Stimulated activated CD4-positive, alpha-beta T cell treated with anti-CD3 and anti-CD28 coated beads, TNF-alpha, amount 100 ng/mL, for 1 hour (primary cell): ENCODE results near the gene CNTNAP2.

Experiments
- DNase-seq, 3 donors: peaks; one replicate each; pipeline ENCODE4 v3.0.0-alpha.2; 2020; ENCODE audit warnings: low read depth in 3 of 3, low spot score in 1 of 3

The CNTNAP2 gene

GRCh38 chr7:147438216-147438615 lies 1321.6 kb downstream of the CNTNAP2 start:
- no peak for DNase-seq

DNA sequence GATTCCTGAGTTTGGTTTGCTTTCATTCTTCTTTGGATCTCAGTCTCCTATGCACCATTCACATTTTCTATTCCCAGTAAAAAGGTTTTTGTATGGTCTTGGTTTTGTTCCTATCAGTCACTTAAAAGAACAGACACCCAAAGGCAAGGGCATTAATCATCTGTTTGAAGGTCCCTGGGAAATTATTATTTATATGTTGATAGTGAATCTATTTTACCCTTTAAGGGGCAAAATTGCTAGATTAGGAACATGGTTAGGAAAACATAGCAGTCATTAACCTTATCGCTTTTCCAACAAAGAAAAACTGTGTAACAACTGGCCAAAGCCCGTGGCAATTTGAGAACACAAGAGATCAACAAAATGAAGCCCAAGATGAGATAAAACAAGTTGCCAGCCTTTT lies 1327.3 kb downstream of the CNTNAP2 start:
- no peak for DNase-seq

DNA sequence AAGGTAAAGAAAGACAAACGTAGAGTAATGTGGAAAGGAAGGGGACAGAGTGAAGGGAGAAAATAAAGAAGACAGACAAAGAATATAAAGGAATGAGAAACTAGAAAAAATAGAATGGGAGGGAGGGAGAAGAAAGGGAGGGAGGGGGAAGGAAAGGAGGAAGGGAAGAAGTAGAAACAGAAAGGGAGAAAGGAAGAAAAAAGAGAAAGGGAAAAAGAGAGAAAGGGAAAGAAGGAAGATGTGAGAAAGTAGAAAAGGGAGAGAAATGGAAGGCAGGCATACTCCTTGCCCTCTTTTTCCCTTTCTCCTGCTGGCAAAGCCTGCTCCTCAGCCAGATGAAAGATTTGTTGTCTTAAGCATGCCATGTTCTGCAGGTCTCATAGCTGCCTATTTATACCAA lies 1336.2 kb downstream of the CNTNAP2 start:
- no peak for DNase-seq

- no peak for DNase-seq
These were observed 1348.6 kb downstream of the CNTNAP2 start for GRCh38 chr7:147465223-147465622.

DNA sequence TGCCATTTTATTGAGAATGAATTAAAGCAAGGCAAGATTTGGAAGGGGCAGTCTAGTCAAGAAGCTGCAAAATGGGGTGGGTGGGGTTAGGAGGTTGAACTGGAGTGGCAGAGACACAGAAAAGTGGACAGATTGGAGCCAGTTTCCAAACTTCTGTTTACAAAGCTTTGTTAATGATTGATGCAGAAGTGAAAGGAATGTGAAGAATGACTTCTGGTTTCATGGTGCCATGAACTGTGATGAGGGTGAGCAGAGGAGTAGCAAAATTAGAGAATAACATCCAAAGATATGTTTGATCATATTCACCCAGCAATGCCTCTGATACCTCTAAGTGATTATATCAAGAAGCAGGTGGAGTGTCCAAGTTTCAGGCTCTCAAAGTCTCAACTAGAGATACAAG lies 1356.0 kb downstream of the CNTNAP2 start:
- no peak for DNase-seq

DNA sequence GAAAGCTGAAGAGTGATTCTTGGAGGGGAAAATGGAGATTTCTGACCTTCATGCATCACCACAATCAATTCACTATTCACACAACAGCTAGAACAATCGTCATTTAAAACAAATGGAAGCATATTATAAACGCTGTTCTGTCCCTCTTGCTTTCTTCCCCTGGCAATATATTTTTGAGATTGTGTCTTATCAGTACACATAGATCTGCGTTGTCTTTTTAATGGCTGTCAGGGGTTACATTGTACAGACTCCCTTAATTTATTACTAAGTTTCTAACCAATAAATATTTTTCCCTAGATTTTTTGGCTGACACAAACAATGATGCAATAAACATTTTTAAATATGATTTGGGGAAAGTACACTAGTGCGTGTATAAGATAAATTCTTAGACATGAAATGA lies 1358.3 kb downstream of the CNTNAP2 start:
- no peak for DNase-seq

DNA sequence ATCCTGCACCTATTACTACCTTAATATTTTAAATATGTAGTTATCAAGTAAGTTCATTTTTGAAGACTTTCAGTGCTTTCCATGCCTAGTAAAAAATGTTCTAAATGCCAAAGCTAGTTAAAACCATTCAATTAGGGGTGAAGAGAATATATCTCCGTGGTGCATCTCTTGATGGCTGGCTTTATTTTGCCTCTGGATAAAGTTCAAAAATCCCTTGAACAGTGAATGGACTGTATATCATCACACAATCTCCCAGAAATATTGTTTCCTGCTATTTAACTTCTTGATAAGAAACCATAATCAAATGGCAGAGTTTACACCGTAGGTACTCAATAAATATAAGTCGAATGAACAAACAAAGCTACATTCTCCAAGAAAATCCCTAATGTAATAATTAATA lies 1360.9 kb downstream of the CNTNAP2 start:
- no peak for DNase-seq

DNA sequence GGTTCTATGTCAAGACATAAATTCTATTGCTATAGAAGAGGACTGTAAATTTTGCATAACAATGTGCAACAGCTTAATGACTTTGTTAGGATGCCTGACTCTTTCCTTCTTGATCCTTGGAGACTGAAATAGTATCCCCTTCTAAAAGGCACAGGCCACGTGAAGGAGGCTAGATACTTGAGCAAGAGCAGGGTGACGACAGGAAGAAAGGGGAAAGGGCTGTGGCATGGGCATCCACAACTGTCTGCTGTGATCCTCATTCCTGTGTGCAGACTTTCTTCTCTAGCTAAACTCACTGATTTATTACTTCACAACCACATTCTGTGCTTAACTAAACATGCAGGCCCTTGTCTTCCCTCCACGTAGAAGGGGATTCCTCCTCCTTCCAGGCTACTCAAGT lies 1362.2 kb downstream of the CNTNAP2 start:
- no peak for DNase-seq

DNA sequence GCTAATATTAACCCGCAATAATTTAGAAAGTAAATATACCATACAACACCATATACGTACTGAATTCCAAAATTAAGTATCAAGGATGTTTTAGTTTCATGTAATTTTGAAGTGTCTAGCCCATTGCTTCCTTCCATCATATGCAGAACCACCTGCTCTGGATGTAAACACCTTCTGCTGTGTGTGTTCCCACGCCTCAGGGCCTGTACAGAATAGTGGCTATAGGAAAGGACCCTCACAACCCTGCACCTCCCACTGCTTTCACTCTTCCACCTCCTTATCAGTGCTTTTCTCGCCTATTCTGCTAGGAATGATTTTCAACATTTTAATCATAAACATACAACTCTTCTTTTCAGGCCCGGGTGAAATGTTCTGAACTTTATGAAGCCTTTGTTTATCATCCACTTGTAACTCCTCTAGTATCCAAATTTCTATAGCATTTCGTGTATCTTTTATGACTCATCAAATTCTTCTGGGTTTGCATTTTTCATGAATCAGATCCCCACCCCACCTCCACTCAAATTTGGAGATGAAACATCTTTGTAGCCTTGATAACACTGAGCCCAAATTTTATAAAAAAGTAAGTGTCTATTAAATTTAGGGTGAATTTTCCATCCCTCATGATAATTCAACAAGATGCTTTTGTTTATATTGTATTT lies 1367.2 kb downstream of the CNTNAP2 start:
- DNase-seq = no peak

- DNase-seq = no peak
These were observed 1369.1 kb downstream of the CNTNAP2 start for GRCh38 chr7:147485660-147486210.

GRCh38 chr7:147492606-147493005 lies 1376.0 kb downstream of the CNTNAP2 start:
- DNase-seq = no peak

DNA sequence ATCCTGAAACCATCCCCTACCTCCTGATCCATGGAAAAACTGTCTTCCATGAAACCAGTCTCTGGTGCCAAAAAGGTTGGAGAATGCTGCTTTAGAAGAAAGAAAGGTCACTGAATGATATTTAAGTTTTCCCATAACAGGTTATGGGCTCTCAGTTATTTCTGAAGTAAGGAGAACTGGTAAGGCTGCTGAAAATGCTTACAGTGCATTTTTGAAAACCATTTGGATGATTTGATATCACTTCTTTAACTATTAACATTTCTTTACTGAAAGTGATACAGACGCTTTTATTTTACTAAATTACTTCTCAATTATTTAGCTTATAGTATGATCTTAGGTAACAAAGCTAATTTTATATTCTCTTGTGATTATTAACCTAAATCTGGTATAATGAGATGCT lies 1379.6 kb downstream of the CNTNAP2 start:
- DNase-seq = no peak

GRCh38 chr7:147497246-147497645 lies 1380.6 kb downstream of the CNTNAP2 start:
- no peak for DNase-seq

- DNase-seq = no peak
These were observed 1381.5 kb downstream of the CNTNAP2 start for GRCh38 chr7:147498081-147498480.

- DNase-seq = no peak
These were observed 1392.5 kb downstream of the CNTNAP2 start for GRCh38 chr7:147509035-147509501.

- no peak for DNase-seq
These were observed 1393.1 kb downstream of the CNTNAP2 start for GRCh38 chr7:147509541-147510200.

GRCh38 chr7:147510201-147510542 lies 1393.6 kb downstream of the CNTNAP2 start:
- DNase-seq = no peak

DNA sequence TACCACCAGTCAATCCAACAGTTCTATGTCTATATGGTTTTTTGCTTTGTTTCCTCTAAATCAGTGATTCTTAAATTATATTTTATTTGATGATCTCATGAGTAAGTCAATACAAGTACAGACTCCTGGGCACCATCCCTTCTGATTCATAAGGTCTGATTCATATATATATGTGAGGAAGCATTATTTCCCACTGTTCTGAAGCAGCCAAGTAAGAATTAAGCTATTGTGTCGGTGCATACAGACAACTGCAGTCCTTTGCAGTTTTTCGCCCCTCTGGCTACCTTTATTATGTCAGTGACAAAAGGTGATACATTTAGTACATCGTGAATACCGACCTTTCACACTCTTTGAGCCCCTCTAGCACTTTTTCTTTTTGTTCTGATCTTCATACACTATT lies 1394.3 kb downstream of the CNTNAP2 start:
- no peak for DNase-seq

- DNase-seq = no peak
These were observed 1396.8 kb downstream of the CNTNAP2 start for GRCh38 chr7:147513451-147513850.

DNA sequence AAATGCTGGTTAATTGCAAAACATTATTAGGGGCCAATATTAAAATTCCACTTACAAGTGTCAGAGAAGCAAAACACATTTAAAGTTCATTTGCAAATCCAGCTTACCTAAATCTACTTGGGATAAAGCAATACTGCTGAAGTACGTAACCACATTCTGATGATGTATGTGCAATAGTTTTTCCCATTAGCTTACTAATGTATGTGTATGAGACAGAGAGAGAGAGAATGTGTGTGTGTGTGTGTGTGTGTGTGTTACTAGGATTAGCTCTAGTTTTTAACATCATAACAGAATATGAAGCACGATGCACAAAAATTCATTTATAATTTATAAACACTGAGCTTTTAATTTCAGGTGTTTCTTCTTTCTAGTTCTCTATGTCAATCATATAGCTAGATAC lies 1399.8 kb downstream of the CNTNAP2 start:
- DNase-seq = no peak

DNA sequence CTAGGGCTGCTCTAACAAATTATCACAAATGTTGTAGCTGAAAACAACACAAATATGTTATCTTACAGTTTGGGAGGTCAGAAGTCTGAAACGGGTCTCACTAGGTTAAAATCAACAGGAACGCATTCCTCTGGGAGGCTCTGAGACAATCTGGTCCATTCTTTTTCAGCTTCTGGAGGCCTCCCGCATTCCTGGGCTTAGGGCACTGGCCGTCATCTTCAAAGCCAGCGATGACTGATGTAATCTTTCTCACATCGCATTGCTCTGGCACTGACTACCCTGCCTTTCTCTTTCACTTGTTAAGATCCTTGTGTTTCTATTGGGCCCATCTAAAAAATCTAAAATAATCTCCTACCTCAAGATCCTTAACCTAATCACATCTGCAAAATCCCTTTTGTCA lies 1402.5 kb downstream of the CNTNAP2 start:
- DNase-seq = no peak

DNA sequence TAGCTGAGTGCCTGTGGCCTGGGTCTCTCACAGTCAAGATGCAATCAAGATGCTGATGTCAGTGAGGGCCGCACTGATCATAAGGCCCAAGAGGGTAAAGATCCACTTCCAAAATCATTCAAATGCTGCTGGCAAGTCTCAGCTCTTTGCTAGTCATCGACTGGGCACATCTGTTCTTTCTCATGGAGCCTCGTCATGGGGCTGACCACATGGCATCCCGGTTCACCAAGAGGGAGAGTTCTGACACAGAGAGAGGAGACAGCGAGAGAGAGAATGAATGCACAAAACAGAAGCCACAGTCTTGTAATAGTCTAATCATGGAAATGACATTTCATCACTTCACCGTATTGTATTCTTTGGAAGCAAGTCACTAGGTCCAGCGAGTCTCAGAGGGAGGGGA lies 1406.5 kb downstream of the CNTNAP2 start:
- no peak for DNase-seq

DNA sequence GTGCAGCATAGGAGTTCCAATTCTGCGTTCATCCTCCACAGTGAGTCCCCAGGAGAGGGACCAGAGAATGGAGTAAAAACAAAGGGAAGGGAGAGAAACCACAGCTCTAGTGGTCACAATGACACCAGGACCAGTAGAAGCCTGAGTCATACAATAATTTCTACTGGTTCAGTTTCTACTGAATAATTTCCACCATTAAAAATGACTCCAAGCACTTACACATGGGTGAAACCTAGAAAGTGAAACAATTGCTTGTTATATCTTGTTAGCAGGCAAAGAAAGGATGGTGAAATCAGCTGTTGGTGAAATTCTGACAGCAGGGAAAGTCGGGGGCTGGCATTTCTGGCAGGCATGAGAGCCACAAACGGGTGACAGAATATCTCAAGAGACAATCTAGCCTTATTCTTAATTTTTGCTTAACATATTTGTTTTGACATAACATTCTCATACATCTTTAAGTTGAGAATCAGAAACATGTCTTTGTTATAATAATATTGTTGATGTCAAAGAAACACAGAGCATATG lies 1408.2 kb downstream of the CNTNAP2 start:
- DNase-seq = no peak
